HepG2 (cell line): ENCODE measurements around the gene CHTF8. TPM values are rescaled to one million over a fixed set of nuclear protein-coding genes. Genes with fewer than 3 reads are reported as not detected.
A peak's percentile ranks its signal among the peaks of the same experiment; 100 is the strongest.

Experiments
- ATAC-seq: fragments of 200-7000 bp; cut with Tn5 transposase; 3 replicates; pipeline ENCODE4 v1.9.1; 2020; ENCODE audit warnings: mild to moderate bottlenecking, moderate library complexity
- BruUV-seq: library from RNA; stranded (reverse); fragments of 400-500 nt; replicated peaks from 2 replicates; lab custom pipeline; 2021; lab: Mats Ljungman, UMichigan
- CTCF ChIA-PET: fragments of 300-600 bp; formaldehyde crosslinking; extraction: SDS; loops from one replicate; lab custom pipeline; 2021; ENCODE audit warnings: low total read pairs, inconsistent platforms, low intra/inter-chr PET ratio; lab: Yijun Ruan, JAX
- POLR2A ChIA-PET: fragments of 350-600 bp; sonication (Branson Sonifier 250); formaldehyde crosslinking; loops from one replicate; lab custom pipeline; 2020; ENCODE audit warnings: antibody characterized with exemption, inconsistent platforms; lab: Yijun Ruan, JAX
- DNase-seq: peaks from one replicate; pipeline ENCODE4 v3.0.0-alpha.2; 2015; ENCODE audit warnings: low spot score
- FAIRE-seq: peaks from 3 replicates; lab custom pipeline; 2011; peaks lifted over from hg19 to GRCh38; lab: Jason Lieb, UNC
- H2AFZ ChIP-seq: one replicate; pipeline ENCODE4 v1.6.1; 2011; ENCODE audit warnings: low read length, inconsistent platforms
- H3K27ac ChIP-seq: fragments of 300-600 bp; 3 replicates; pipeline ENCODE4 v1.8.0; 2011; ENCODE audit warnings: mixed run types, mild to moderate bottlenecking, mixed read lengths, low read length, inconsistent platforms; ENCODE audit not compliant: insufficient read depth; ENCODE audit errors: extremely low read length
- H3K27me3 ChIP-seq, 2 experiments: fragments of 200-600 bp in 1 of 2; 2 replicates in 1 of 2; 3 replicates in 1 of 2; pipeline versions ENCODE4 v1.6.0 to v1.8.0; 2011; ENCODE audit warnings: low read length in 2 of 2, mild to moderate bottlenecking in 2 of 2, moderate library complexity in 2 of 2, inconsistent platforms in 1 of 2; ENCODE audit not compliant: insufficient read depth in 2 of 2, control insufficient read depth in 1 of 2
- H3K36me3 ChIP-seq, 2 experiments: fragments of 200-600 bp in 1 of 2; replicated peaks in 1 of 2; 2 replicates in 1 of 2; 3 replicates in 1 of 2; pipeline versions ENCODE4 v1.5.1 to v1.8.0; 2011; ENCODE audit warnings: low read length in 2 of 2, inconsistent platforms in 1 of 2; ENCODE audit not compliant: insufficient read depth in 2 of 2, control insufficient read depth in 1 of 2
- H3K4me1 ChIP-seq: 2 replicates; pipeline ENCODE4 v1.5.1; 2012; ENCODE audit warnings: low read length, inconsistent platforms; ENCODE audit not compliant: insufficient read depth
- H3K4me2 ChIP-seq: 2 replicates; pipeline ENCODE4 v1.6.0; 2011; ENCODE audit warnings: low read depth, low read length, inconsistent platforms
- H3K4me3 ChIP-seq, 3 experiments: fragments of 200-600 bp in 1 of 3; sonication (generic), shearing (Covaris generic) in 1 of 3; replicated peaks in 1 of 3; 2 replicates each; pipeline ENCODE4 v1.5.1; 2011 to 2016; ENCODE audit warnings: low read length in 3 of 3, inconsistent platforms in 2 of 3, low read depth in 2 of 3, mild to moderate bottlenecking in 2 of 3, control low read depth in 1 of 3, mixed read lengths in 1 of 3; ENCODE audit not compliant: insufficient read depth in 1 of 3
- H3K79me2 ChIP-seq: one replicate; pipeline ENCODE4 v1.6.1; 2011; ENCODE audit warnings: low read length, inconsistent platforms; ENCODE audit not compliant: insufficient read depth
- H3K9ac ChIP-seq: 2 replicates; pipeline ENCODE4 v1.6.0; 2011; ENCODE audit warnings: mild to moderate bottlenecking, low read depth, low read length, inconsistent platforms; ENCODE audit not compliant: insufficient read depth
- H3K9me3 ChIP-seq: 2 replicates; pipeline ENCODE4 v1.5.1; 2012; ENCODE audit warnings: mild to moderate bottlenecking, low read length
- H4K20me1 ChIP-seq: 2 replicates; pipeline ENCODE4 v1.6.0; 2011; ENCODE audit warnings: inconsistent platforms, mild to moderate bottlenecking, low read length, moderate library complexity; ENCODE audit not compliant: insufficient read depth
- CHD2 ChIP-seq: IDR thresholded peaks from 2 replicates; pipeline ENCODE4 v1.6.1; 2011; ENCODE audit warnings: low read depth, low read length, improper control_type of control experiment
- GATAD2A ChIP-seq: IDR thresholded peaks from 2 replicates; pipeline ENCODE4 v1.6.1; 2016
- GLI4 ChIP-seq: sonication (generic); formaldehyde crosslinking; IDR thresholded peaks from 2 replicates; pipeline ENCODE4 v1.5.1; 2020; ENCODE audit warnings: missing genetic modification reagents, mild to moderate bottlenecking, moderate library complexity, borderline replicate concordance
- MLLT10 ChIP-seq: sonication (generic); formaldehyde crosslinking; IDR thresholded peaks from 2 replicates; pipeline ENCODE4 v1.4.0; 2020; ENCODE audit warnings: missing genetic modification reagents
- NPAS2 ChIP-seq: sonication (generic); formaldehyde crosslinking; IDR thresholded peaks from 2 replicates; pipeline ENCODE4 v1.8.0; 2022; ENCODE audit warnings: mild to moderate bottlenecking, missing genetic modification reagents, borderline replicate concordance
- POLR2AphosphoS5 ChIP-seq: IDR thresholded peaks from 2 replicates; pipeline ENCODE4 v1.6.1; 2012; ENCODE audit warnings: low read depth, low read length
- SATB2 ChIP-seq: sonication (generic); formaldehyde crosslinking; IDR thresholded peaks from 2 replicates; pipeline ENCODE4 v1.5.0; 2020; ENCODE audit warnings: missing genetic modification reagents
- SOX6 ChIP-seq, 2 experiments: fragments of 450-650 bp in 1 of 2; sonication (generic) in 1 of 2; formaldehyde crosslinking in 1 of 2; IDR thresholded peaks; 2 replicates each; pipeline versions ENCODE4 v1.4.0 to v1.6.1; 2017 to 2020; ENCODE audit warnings: antibody characterized with exemption in 1 of 2, mild to moderate bottlenecking in 1 of 2, missing genetic modification reagents in 1 of 2
- ZC3H4 ChIP-seq: sonication (generic); formaldehyde crosslinking; IDR thresholded peaks from 2 replicates; pipeline ENCODE4 v1.4.0; 2020; ENCODE audit warnings: missing genetic modification reagents, borderline replicate concordance
- ZNF607 ChIP-seq: sonication (generic); formaldehyde crosslinking; IDR thresholded peaks from 2 replicates; pipeline ENCODE4 v1.5.1; 2020; ENCODE audit warnings: missing genetic modification reagents, mild to moderate bottlenecking, borderline replicate concordance
- ZNF644 ChIP-seq: IDR thresholded peaks from 2 replicates; pipeline ENCODE4 v1.6.1; 2016; ENCODE audit warnings: low read depth
- ZSCAN30 ChIP-seq: sonication (generic); formaldehyde crosslinking; IDR thresholded peaks from 2 replicates; pipeline ENCODE4 v1.5.0; 2020; ENCODE audit warnings: mild to moderate bottlenecking, missing genetic modification reagents
- WGBS: methylation state at CpG from one replicate; pipeline ENCODE4 v1.1.6; 2017; ENCODE audit warnings: low lambda C conversion rate; 5-methylcytosine and 5-hydroxymethylcytosine counted together
- in situ Hi-C: cut with HindIII; loops from 2 replicates; pipeline ENCODE4 v1.10.0; 2017; ENCODE audit warnings: low pct_unique_long_range_greater_than_20kb; ENCODE audit not compliant: extremely low pct_ligation_motif_present
- intact Hi-C: fragments of 100-400 bp; cut with micrococcal nuclease; formaldehyde crosslinking; loops from one replicate; pipeline ENCODE4 v1.10.0; 2022; ENCODE audit not compliant: unreplicated experiment
- polyA plus RNA-seq, 8 experiments: library from polyadenylated mRNA; depleted of rRNA in 3 of 8; stranded (reverse) in 7 of 8; unstranded in 1 of 8; fragments of >200 nt; fragmentation: Illumina TruSeq in 4 of 8; extraction: Trizol in 4 of 8; gene quantifications; 2 replicates each; pipeline versions ENCODE4 v1.2.1 to v1.2.3, GENCODE V29; 2011 to 2016; ENCODE audit warnings: low read depth in 4 of 8, missing spikeins in 1 of 8, mixed read lengths in 1 of 8; ENCODE audit not compliant: insufficient read depth in 1 of 8
- total RNA-seq, 5 experiments: library from RNA; depleted of rRNA; stranded (reverse); fragments of >200 nt; fragmentation: Illumina TruSeq; extraction: Trizol; gene quantifications; 2 replicates each; pipeline ENCODE4 v1.2.3, GENCODE V29; 2016; ENCODE audit warnings: low read depth in 1 of 5

The CHTF8 gene
- total and polyA plus RNA-seq, 2 of the 13 experiments (the other 11 are each of a cell fraction or from before 2014, with no cell fraction given) = 37.2 to 67.5 TPM

- no peak for TF ChIP-seq CHD2
- 0 out of 2 replicates have a peak, but pooled peaks have one; percentile 7 for TF ChIP-seq ZNF607
- TF ChIP-seq SATB2 = no peak
- TF ChIP-seq NPAS2 (CRISPR knock-in tag) = no peak
- no peak for TF ChIP-seq MLLT10 (CRISPR knock-in tag)
- TF ChIP-seq GATAD2A = 0 out of 2 replicates have a peak, but pooled peaks have one; percentile 4
- TF ChIP-seq SOX6 (IDR thresholded peaks at IDR 0.05) = no peak
- TF ChIP-seq SOX6 (CRISPR knock-in tag; IDR thresholded peaks at IDR 0.05) = no peak
Measured at GRCh38 chr16:69131167-69131838, 1.1 kb downstream of the CHTF8 start (continued).

- peak overlapping the region in 1 of 3 experiments; percentile 98; a peak in 4 of 6 replicates for H3K4me3 ChIP-seq
- H4K20me1 ChIP-seq = 0 out of 2 replicates have a peak, but pooled peaks cover 3% of the 10 kb centered on the region
- H3K9me3 ChIP-seq = no peaks in the 10 kb centered on the region
- CTCF ChIA-PET = no interaction called here
- H3K79me2 ChIP-seq = peaks cover 56% of the 10 kb centered on the region
- POLR2A ChIA-PET = interaction anchor here (1.5 kb wide), 1 partner anchor 24 kb away, joined by 3 read pairs; no protein-coding TSS in a partner anchor
- TF ChIP-seq ZSCAN30 (CRISPR knock-in tag) (no peak), ZNF644 (CRISPR knock-in tag) (no peak), ZC3H4 (peak; percentile 91), GLI4 (CRISPR knock-in tag) (no peak), POLR2AphosphoS5 (0 out of 2 replicates have a peak, but pooled peaks have one; percentile 29)
- H3K4me1 ChIP-seq = peaks cover 42% of the 10 kb centered on the region
- H3K36me3 ChIP-seq = peaks cover 0 to 9% of the 10 kb centered on the region in 2 experiments; a peak in 2 of 5 replicates
- FAIRE-seq (no peak), ATAC-seq (no peak), DNase-seq (no peak)
- BruUV-seq = no TSS peak
- intact Hi-C loops = loop anchor here (10.0 kb wide), 1 partner anchor 606 kb away; no protein-coding TSS in a partner anchor
- H3K27me3 ChIP-seq = no peaks in the 10 kb centered on the region; a peak in 1 of 5 replicates
- WGBS = 93% methylated on average over 6 of the region's 6 CpGs
- H3K4me2 ChIP-seq = peak overlapping the region; percentile 77
- H2AFZ ChIP-seq = no peak overlapping the region
- H3K27ac ChIP-seq = no peak overlapping the region
- no peak overlapping the region for H3K9ac ChIP-seq
- in situ Hi-C loops = no loop called here
Measured at GRCh38 chr16:69130461-69130860, 1.9 kb downstream of the CHTF8 start.
